RWPE1 (cell line): ENCODE data around the gene GPR142.

Experiments
- CTCF ChIA-PET: fragments of 350-600 bp; sonication (Branson Sonifier 250); formaldehyde crosslinking; extraction: SDS; loops from one replicate; lab custom pipeline; 2021; lab: Yijun Ruan, JAX
- POLR2A ChIA-PET: fragments of 400-600 bp; formaldehyde crosslinking; extraction: SDS; loops from one replicate; lab custom pipeline; 2020; ENCODE audit warnings: antibody characterized with exemption; ENCODE audit not compliant: low non-redundant PET; lab: Yijun Ruan, JAX
- DNase-seq: peaks from one replicate; pipeline ENCODE4 v3.0.0; 2012; ENCODE audit warnings: low spot score
- H3K27ac ChIP-seq: fragments of 450-650 bp; 2 replicates; pipeline ENCODE4 v1.5.1; 2017
- TF ChIP-seq, protein P1 (sequence below): fragments of 450-650 bp; conservative IDR thresholded peaks from 2 replicates; pipeline ENCODE4 v1.5.1; 2017; ENCODE audit warnings: low read depth, mild to moderate bottlenecking

Gene GPR142

DNA sequence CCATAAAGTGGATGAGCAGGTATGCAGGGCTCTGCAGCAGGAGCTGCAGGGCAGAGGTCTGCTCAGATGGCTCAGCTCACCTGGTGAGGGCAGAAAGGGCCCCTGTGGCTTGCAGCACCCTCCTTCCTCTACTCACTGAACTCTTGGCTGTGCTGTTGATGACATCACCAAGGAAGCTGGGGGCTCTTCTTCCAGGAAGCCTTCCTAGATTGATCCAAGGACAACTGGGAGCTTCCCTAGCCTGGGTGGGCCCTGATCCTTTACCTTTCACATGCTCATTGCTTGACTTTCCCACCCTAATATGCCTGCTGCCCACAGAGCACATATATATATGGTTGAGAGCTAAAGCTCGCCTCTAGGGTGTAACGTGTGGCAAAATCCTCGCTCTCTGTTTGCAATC is 38.8 kb upstream of the GPR142 start:
- no peak overlapping the region for H3K27ac ChIP-seq
- POLR2A ChIA-PET = no interaction called here
- TF ChIP-seq, protein P1, sequence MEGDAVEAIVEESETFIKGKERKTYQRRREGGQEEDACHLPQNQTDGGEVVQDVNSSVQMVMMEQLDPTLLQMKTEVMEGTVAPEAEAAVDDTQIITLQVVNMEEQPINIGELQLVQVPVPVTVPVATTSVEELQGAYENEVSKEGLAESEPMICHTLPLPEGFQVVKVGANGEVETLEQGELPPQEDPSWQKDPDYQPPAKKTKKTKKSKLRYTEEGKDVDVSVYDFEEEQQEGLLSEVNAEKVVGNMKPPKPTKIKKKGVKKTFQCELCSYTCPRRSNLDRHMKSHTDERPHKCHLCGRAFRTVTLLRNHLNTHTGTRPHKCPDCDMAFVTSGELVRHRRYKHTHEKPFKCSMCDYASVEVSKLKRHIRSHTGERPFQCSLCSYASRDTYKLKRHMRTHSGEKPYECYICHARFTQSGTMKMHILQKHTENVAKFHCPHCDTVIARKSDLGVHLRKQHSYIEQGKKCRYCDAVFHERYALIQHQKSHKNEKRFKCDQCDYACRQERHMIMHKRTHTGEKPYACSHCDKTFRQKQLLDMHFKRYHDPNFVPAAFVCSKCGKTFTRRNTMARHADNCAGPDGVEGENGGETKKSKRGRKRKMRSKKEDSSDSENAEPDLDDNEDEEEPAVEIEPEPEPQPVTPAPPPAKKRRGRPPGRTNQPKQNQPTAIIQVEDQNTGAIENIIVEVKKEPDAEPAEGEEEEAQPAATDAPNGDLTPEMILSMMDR = no peak
- CTCF ChIA-PET = interaction anchor here (0.6 kb wide), 1 partner anchor 77 kb away, joined by 6 read pairs; no protein-coding TSS in a partner anchor
- DNase-seq = no peak

DNA sequence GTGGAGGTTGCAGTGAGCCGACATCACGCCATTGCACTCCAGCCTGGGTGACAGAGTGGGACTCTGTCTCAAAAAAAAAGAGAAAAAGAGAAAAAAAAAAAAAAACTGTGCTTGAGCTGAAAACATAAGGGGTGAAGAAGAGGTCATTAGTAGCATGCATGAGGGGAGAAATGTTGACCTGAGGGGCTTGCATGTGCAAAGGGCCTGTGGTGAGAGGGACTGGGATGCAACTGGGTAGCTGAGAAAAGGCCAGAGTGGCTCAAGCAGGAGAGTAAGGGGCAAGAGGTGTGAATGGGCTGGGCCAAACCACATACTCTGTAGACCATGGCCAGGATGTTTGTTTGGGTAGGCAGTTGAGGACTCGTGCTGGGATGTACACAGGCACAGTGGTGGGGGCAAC is 37.9 kb upstream of the GPR142 start:
- ChIA-PET POLR2A (no interaction called here), CTCF (interaction anchor here (0.7 kb wide), 1 partner anchor 33 kb away, joined by 3 read pairs; no protein-coding TSS in a partner anchor)
- no peak overlapping the region for H3K27ac ChIP-seq
- no peak for DNase-seq
- TF ChIP-seq, protein P1 = no peak

DNA sequence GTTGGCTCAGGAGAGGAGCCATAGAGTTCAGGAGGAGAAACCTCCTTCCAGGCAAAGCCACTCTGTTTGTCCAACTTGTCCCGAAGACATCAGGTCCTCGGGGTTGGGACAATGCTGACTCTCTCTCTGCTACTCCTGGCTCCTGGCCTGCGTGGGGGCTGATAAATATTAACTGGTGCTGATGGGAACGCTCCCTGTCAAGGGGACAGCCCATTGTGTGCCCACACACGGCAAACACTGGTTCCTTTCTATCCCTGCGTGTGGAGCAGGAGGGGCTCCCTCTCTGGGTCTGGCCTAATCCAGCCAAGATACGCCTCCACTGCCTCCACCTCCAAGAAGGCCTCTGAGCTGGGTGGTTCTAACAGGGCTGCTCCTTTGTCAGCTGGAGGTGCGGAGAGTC is 36.9 kb upstream of the GPR142 start:
- no peak for DNase-seq
- no peak overlapping the region for H3K27ac ChIP-seq
- CTCF ChIA-PET = interaction anchor here (1.6 kb wide), 1 partner anchor 37 kb away, joined by 4 read pairs; no protein-coding TSS in a partner anchor
- POLR2A ChIA-PET = no interaction called here
- TF ChIP-seq, protein P1 = no peak

DNA sequence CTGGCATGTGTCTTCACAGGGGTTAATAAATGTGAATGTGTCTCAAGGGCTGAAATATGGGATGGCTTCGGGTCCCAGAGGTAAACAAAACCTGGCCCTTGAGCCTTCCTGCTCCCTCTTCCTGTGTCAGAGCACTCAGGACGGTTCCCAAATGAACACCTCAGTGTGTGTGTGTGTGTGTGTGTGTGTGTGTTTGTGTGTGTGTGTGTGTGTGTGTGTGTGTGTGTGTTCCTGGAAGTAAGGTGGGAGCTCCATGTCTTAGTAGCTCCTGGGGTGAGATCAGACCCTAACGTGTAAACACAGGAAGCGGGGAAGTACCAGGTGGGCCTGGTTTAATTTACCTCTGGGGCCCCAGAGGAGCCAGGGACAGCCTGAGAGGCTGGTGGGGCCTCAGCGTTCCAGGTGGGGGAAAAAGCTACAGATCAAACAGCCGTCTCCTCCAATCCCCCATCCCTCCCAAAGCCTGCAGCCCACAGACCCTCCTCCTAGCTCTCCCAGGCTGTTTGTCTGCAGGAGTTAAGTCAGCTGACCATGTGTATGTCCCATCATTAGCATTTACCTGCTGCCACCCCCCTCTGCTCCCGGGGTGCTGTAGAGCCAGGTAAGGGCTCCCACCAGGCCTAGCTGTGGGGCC is 35.2 kb upstream of the GPR142 start:
- POLR2A ChIA-PET = no interaction called here

DNA sequence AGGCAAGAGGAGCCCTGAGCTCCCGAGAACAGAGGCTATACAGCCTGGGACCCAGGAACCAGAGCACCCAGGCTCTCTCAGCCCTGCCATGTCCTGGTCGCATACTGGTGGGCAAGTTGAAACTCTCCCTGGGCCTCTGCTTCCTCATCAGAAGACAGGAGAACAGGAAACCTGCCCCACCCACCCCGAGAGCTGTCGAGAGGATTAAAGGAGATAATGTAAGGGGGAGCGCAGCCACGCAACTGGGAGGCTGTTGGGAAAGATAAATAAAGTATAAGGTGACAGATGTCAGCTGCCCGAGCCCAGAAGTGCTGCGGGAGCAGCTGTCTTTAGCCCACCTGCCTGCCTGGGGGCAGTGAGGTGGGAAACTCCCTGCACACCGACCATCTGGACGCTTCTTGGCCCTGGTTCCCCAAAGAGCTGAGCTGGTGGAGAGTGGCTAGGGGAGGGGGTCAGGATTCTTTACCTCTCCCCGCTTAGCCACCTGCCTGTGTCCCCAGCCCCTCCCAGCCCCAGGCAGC is 34.5 kb upstream of the GPR142 start:
- ChIA-PET CTCF (interaction anchor here (0.7 kb wide), 1 partner anchor 13 kb away, joined by 3 read pairs; no protein-coding TSS in a partner anchor), POLR2A (no interaction called here)
- no peak for DNase-seq
- H3K27ac ChIP-seq = no peak overlapping the region
- TF ChIP-seq, protein P1 = no peak

More for the DNA sequence above, 35.2 kb upstream of the GPR142 start:
- no peak for DNase-seq
- TF ChIP-seq, protein P1 = no peak
- no peak overlapping the region for H3K27ac ChIP-seq
- CTCF ChIA-PET = interaction anchor here (0.7 to 1.6 kb wide), 2 partner anchors 14 to 36 kb away, joined by 3 to 4 read pairs; no protein-coding TSS in a partner anchor

DNA sequence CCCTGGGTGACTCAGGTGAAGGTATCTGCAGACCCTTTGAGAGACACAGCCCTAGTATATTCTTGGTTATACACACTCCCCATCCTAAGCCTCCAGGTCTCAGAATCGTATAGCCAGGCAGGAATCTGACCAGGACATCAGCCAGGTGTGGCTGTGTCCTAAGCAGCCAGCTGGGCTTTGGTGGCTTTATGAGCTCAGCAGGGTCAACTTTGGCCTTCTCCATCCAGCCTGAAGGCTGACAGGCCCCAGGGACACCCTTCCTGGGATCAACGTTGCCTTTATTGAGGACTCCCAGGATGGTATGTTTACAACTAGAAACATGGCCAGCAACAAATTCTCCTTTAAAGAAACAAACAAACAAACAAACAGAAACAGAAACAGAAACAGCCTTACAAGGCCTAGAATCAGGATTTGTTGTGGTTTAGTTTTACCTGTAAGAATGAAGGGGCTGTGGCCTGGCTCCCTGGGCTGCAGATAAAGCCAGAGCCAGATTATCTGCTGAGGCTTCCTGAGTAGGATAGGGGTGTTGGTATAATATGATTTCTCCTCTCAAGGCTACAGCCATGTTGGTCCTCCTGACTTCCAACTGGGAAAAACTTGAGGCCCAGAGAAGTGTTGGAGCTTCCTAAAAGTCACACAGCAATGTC is 32.8 kb upstream of the GPR142 start:
- H3K27ac ChIP-seq = no peak overlapping the region
- DNase-seq = no peak
- ChIA-PET POLR2A (no interaction called here), CTCF (interaction anchor here (0.6 kb wide), 1 partner anchor 117 kb away, joined by 4 read pairs; no protein-coding TSS in a partner anchor)
- TF ChIP-seq, protein P1 = no peak
